ENCODE data around the gene WWOX. TPM values are rescaled to one million over a fixed set of nuclear protein-coding genes. Genes with fewer than 3 reads are reported as not detected.

The WWOX gene
- total RNA-seq, 3 donors from 2014 or later, result 11.7 to 18.0 (median 13.8) TPM

- no peaks in the 10 kb centered on the region for H3K36me3 ChIP-seq (ENCODE audit: low read depth)
- peaks cover 7% of the 10 kb centered on the region for H3K4me1 ChIP-seq (ENCODE audit: low read depth)
- DNase-seq (no peak), ATAC-seq (no peak)
- TF ChIP-seq CTCF (IDR thresholded peaks at IDR 0.05), result no peak
- H3K4me3 ChIP-seq, result no peak overlapping the region
- intact Hi-C loops (cut with DNase I, micrococcal nuclease), result no loop called here
- H3K9me3 ChIP-seq, result no peaks in the 10 kb centered on the region
These were observed 128.4 kb downstream of the WWOX start for GRCh38 chr16:78227855-78228254.

- intact Hi-C loops (cut with DNase I, micrococcal nuclease), result no loop called here
- H3K36me3 ChIP-seq (ENCODE audit: low read depth), result no peaks in the 10 kb centered on the region
- no peak for TF ChIP-seq CTCF (IDR thresholded peaks at IDR 0.05)
- no peak overlapping the region for H3K4me3 ChIP-seq
- H3K9me3 ChIP-seq, result no peaks in the 10 kb centered on the region
- ATAC-seq (peak; percentile 56), DNase-seq (no peak)
- peaks cover 7% of the 10 kb centered on the region for H3K4me1 ChIP-seq (ENCODE audit: low read depth)
These were observed 129.2 kb downstream of the WWOX start for GRCh38 chr16:78228704-78229103.

- intact Hi-C loops (cut with DNase I, micrococcal nuclease), result no loop called here
- H3K9me3 ChIP-seq, result no peaks in the 10 kb centered on the region
- H3K36me3 ChIP-seq (ENCODE audit: low read depth), result no peaks in the 10 kb centered on the region
- peaks cover 7% of the 10 kb centered on the region for H3K4me1 ChIP-seq (ENCODE audit: low read depth)
- no peak for TF ChIP-seq CTCF (IDR thresholded peaks at IDR 0.05)
- DNase-seq (peak in 1 of 3 donors; percentile 63), ATAC-seq (peak; percentile 92)
- no peak overlapping the region for H3K4me3 ChIP-seq
These were observed 131.4 kb downstream of the WWOX start for GRCh38 chr16:78230832-78231231.

- no peaks in the 10 kb centered on the region for H3K9me3 ChIP-seq
- H3K4me1 ChIP-seq (ENCODE audit: low read depth), result peaks cover 7% of the 10 kb centered on the region
- no peak overlapping the region for H3K4me3 ChIP-seq
- H3K36me3 ChIP-seq (ENCODE audit: low read depth), result no peaks in the 10 kb centered on the region
- DNase-seq, result peak; percentile 58 to 83 (median 82)
- TF ChIP-seq CTCF (IDR thresholded peaks at IDR 0.05), result peak; percentile 83
- ATAC-seq, result peak; percentile 87
- intact Hi-C loops (cut with DNase I, micrococcal nuclease), result loop anchor here in 1 of 2 donors (2.0 kb wide), 1 partner anchor 112 kb away; no protein-coding TSS in a partner anchor
These were observed 135.8 kb downstream of the WWOX start for GRCh38 chr16:78235168-78235800.

GRCh38 chr16:78235876-78236275, 136.4 kb downstream of the WWOX start:
- no peaks in the 10 kb centered on the region for H3K9me3 ChIP-seq
- H3K4me3 ChIP-seq, result no peak overlapping the region
- TF ChIP-seq CTCF (IDR thresholded peaks at IDR 0.05), result no peak
- no peak for DNase-seq
- no peak for ATAC-seq
- intact Hi-C loops (cut with DNase I, micrococcal nuclease), result loop anchor here in 1 of 2 donors (2.0 kb wide), 1 partner anchor 113 kb away; no protein-coding TSS in a partner anchor
- peaks cover under 1% of the 10 kb centered on the region for H3K4me1 ChIP-seq (ENCODE audit: low read depth)
- H3K36me3 ChIP-seq (ENCODE audit: low read depth), result no peaks in the 10 kb centered on the region
